ENCODE results near the gene EGR1. TPM values are rescaled to one million over a fixed set of nuclear protein-coding genes. Genes with fewer than 3 reads are reported as not detected.

Gene EGR1
- total and polyA plus RNA-seq, 8 donors, result 7.7 to 83.9 (median 37.8) TPM

DNA sequence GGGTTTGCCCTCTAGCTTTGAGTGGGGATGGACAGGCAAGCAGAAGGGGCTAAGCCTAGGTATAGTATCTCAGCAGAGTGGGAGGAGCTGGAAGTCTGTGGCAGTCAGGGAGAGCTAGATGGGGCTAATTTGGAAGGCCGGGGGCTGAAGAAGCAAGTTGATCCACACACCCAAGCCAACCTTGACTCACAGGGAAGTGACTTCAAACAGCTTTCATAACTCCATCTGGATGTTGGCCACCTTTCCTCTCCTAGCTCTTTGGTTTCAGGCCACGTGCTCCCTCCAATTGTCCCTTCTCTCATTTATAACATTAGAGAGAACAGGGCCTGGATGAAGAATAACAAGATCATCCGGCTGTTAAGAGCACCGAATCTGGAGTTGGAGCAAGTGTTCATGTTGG, 36.8 kb downstream of the EGR1 start:
- 69 to 81% (median 69%) methylated on average over 4 of the region's 4 CpGs for WGBS, 5 donors
- Histone ChIP-seq H3K27ac (peak overlapping the region in 1 of 5 donors; percentile 29), H3K9me3 (no peaks in the 10 kb centered on the region), H3K27me3 (no peaks in the 10 kb centered on the region), H3K4me1 (peaks cover 11 to 26% (median 16%) of the 10 kb centered on the region in 4 donors), H3K4me3 (no peak overlapping the region), H3K36me3 (peaks cover 0 to 19% (median 10%) of the 10 kb centered on the region in 4 donors)
- DNase-seq, result no peak
- intact Hi-C loops (cut with DNase I; ENCODE audit: low total_unique reads), result loop anchor here (5.0 kb wide), 1 partner anchor 55 kb away; no protein-coding TSS in a partner anchor
- TF ChIP-seq, protein P1, sequence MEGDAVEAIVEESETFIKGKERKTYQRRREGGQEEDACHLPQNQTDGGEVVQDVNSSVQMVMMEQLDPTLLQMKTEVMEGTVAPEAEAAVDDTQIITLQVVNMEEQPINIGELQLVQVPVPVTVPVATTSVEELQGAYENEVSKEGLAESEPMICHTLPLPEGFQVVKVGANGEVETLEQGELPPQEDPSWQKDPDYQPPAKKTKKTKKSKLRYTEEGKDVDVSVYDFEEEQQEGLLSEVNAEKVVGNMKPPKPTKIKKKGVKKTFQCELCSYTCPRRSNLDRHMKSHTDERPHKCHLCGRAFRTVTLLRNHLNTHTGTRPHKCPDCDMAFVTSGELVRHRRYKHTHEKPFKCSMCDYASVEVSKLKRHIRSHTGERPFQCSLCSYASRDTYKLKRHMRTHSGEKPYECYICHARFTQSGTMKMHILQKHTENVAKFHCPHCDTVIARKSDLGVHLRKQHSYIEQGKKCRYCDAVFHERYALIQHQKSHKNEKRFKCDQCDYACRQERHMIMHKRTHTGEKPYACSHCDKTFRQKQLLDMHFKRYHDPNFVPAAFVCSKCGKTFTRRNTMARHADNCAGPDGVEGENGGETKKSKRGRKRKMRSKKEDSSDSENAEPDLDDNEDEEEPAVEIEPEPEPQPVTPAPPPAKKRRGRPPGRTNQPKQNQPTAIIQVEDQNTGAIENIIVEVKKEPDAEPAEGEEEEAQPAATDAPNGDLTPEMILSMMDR (IDR thresholded peaks at IDR 0.05), result no peak
- TF ChIP-seq EP300 (IDR thresholded peaks at IDR 0.05) (no peak), POLR2A (IDR thresholded peaks at IDR 0.05) (no peak), POLR2AphosphoS5 (IDR thresholded peaks at IDR 0.05) (no peak)

DNA sequence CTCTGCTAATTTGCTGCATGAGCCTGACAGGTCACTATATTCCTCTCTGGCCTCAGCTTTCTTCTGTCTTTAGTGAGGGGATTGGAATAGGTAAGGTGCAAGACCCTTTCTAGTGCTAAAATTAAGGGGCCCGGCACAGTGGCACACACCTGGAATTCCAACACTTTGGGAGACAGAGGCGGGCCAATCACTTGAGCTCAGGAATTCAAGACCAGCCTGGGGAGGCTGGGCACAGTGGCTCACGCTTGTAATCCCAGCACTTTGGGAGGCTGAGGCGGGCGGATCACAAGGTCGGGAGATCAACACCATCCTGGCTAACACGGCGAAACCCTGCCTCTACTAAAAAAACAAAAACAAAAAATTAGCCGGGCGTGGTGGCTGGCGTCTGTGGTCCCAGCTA, 37.2 kb downstream of the EGR1 start:
- intact Hi-C loops (cut with DNase I; ENCODE audit: low total_unique reads), result loop anchor here (5.0 kb wide), 1 partner anchor 55 kb away; no protein-coding TSS in a partner anchor
- Histone ChIP-seq H3K27ac (peak overlapping the region in 1 of 5 donors; percentile 29), H3K36me3 (peaks cover 0 to 23% (median 14%) of the 10 kb centered on the region in 4 donors), H3K9me3 (no peaks in the 10 kb centered on the region), H3K27me3 (no peaks in the 10 kb centered on the region), H3K4me3 (no peak overlapping the region), H3K4me1 (peaks cover 11 to 26% (median 16%) of the 10 kb centered on the region in 4 donors)
- WGBS, 5 donors, result 67 to 81% (median 79%) methylated on average over 11 of the region's 11 CpGs
- TF ChIP-seq EP300 (IDR thresholded peaks at IDR 0.05), result no peak
- no peak for DNase-seq

DNA sequence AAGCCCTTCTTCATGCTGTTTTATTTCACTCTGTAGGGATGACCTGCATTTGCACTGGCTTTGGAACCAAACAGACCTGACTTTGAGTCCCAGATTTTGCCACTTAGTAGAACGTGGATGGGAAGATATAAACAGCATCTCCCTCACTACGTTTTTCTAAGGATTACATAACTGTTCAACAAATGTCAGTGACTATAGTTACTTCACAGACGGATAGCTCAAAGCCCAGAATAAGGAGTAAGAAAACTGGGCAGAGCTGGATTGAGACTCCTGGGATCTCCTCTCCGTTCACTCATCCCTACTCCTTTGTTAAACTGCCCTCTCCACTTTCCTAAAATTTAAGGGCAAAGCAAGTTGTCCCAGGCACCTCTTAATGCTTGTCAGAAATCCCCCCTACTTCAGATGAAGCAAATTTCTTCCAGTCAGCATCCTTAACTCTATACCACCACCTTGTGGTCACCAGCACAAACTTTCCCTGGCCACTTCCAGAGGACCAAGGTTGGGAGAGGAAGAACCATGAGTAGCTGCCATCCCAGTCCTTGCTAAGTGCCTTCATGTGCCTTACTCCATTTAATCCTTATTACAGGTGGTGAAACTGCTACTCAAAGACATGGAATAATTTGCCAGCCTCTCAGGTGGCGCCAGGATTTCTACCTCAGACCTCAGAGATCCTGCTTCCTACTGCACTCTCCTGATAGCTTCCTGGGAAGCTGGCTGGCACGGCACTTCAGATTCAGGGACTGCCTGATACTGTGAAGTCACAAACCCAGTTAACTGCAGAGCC, 38.4 kb downstream of the EGR1 start:
- TF ChIP-seq, protein P1 (IDR thresholded peaks at IDR 0.05), result peak in 5 of 7 experiments; percentile 60 to 89 (median 73)
- TF ChIP-seq POLR2A (IDR thresholded peaks at IDR 0.05) (no peak), POLR2AphosphoS5 (IDR thresholded peaks at IDR 0.05) (peak in 2 of 3 donors; percentile 31 to 40)
- H3K4me3 ChIP-seq, result no peak overlapping the region
- H3K27me3 ChIP-seq, result no peaks in the 10 kb centered on the region
- intact Hi-C loops (cut with DNase I; ENCODE audit: low total_unique reads), result loop anchor here (5.0 kb wide), 1 partner anchor 56 kb away; no protein-coding TSS in a partner anchor
- H3K9me3 ChIP-seq, result no peaks in the 10 kb centered on the region
- WGBS, 5 donors, result 20 to 27% (median 21%) methylated on average over 6 of the region's 6 CpGs
- peaks cover 11 to 26% (median 16%) of the 10 kb centered on the region in 4 donors for H3K4me1 ChIP-seq
- H3K27ac ChIP-seq, result peak overlapping the region in 2 of 5 donors; percentile 47 to 60
- H3K36me3 ChIP-seq, result peaks cover 8 to 35% (median 26%) of the 10 kb centered on the region in 4 donors
- DNase-seq, result peak; percentile 44 to 86

DNA sequence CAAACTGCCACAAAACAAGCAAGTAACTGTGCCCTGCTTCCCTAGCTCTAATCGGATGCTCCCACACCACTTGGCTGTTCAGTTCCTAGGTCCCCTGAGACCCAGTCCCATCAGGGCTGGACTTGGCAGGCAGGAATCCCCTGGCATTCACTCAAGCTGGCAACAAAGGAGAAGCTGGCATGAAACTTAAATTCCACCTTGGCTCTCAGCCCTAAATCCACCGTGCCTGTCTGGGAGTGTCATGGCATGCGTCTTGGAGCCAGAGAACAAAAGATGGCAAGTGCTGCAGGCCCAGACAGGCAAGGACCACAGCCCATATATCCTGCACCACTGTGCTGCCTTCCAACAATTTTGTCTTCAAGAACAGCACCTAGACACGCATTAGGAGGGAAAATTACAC, 39.5 kb downstream of the EGR1 start:
- 12 to 32% (median 22%) methylated on average over 4 of the region's 4 CpGs for WGBS, 5 donors
- H3K9me3 ChIP-seq, result no peaks in the 10 kb centered on the region
- no peak overlapping the region for H3K4me3 ChIP-seq
- H3K27me3 ChIP-seq, result no peaks in the 10 kb centered on the region
- H3K27ac ChIP-seq, result peak overlapping the region in 2 of 5 donors; percentile 47 to 60
- peaks cover 11 to 26% (median 16%) of the 10 kb centered on the region in 4 donors for H3K4me1 ChIP-seq
- DNase-seq, result peak; percentile 47 to 57
- intact Hi-C loops (cut with DNase I; ENCODE audit: low total_unique reads), result loop anchor here (5.0 kb wide), 1 partner anchor 57 kb away; no protein-coding TSS in a partner anchor
- TF ChIP-seq EP300 (IDR thresholded peaks at IDR 0.05) (no peak), POLR2AphosphoS5 (IDR thresholded peaks at IDR 0.05) (peak in 1 of 3 donors; percentile 45), POLR2A (IDR thresholded peaks at IDR 0.05) (no peak)
- TF ChIP-seq, protein P1 (IDR thresholded peaks at IDR 0.05), result no peak
- H3K36me3 ChIP-seq, result peaks cover 12 to 46% (median 37%) of the 10 kb centered on the region in 4 donors

Measured in stomach (tissue), 9 donors.